ENCODE measurements around the gene VWC2L.

VWC2L gene

DNA sequence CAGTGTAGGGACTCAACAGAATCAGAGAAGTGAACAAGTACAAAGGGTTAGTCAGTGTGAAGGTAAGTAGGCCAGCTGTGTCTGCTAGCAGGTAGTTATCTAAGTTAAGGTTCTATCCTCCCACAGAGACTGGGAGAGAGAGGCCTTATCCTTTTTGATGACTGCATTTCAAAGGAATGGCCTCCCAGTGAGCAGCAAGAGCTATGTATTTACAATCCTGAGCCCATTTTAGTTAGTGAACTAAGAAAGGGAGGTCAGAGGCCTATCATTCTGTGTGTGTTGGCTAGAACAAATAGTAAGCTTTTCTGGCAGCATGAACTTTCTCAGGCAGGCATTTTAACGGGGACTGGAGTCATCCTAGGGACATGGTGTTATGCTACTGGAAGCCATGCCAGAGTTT lies 182.9 kb downstream of the VWC2L start:
- peak; percentile 78 for DNase-seq (ENCODE audit: low read depth)

DNA sequence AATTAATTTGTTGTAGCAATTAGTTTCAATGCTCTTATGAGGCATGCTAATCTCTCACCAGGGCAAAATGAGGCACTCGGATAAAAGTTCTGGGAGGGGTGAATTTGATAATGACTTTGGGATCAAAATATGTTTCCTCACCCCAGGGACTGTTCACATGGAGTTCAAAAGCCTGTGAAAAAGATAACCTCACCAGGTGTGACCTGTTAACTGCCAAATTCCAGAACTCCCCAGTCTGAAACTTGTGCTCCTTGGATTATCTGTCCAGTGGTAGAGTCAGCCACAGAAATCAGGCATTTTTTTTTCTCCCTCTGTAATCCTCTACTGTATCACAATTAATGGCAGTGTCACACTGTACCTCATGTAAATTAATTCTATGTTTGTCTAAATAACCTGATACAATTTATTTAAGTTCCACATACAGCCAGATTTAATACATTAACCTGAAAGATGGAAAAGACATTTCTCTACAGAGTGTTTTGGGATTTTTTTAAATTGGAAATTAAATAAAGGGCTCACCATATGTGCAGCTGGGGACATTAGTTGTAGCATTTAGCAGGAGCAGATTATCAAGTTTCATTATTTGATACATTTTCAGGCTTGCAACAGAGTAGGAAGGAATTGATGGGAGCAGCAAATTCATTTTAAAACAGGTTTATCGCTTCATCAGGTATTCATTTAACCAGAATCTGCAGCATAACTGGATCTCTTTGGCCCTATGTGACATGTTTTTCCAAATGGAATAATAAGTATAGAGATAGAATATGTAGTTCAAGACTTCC lies 191.2 kb downstream of the VWC2L start:
- DNase-seq (ENCODE audit: low read depth), result no peak

DNA sequence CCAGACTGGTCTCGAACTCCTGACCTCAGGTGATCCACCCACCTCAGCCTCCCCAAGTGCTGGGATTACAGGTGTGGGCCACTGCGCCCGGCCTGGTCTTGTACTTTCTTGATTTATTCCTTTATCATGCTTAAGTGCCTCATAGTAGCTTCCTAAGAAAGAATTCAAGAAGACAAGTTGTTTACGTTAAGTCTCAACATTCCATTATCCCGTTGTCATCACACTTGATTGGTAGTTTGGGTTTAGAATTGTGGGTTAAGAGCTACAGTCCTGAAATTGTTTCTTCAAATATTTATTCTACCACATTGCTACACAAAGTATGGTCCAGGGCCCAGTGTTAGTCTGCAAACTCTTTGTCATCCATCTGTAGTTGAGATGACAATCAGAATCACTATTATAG lies 194.0 kb downstream of the VWC2L start:
- DNase-seq (ENCODE audit: low read depth), result peak; percentile 67

DNA sequence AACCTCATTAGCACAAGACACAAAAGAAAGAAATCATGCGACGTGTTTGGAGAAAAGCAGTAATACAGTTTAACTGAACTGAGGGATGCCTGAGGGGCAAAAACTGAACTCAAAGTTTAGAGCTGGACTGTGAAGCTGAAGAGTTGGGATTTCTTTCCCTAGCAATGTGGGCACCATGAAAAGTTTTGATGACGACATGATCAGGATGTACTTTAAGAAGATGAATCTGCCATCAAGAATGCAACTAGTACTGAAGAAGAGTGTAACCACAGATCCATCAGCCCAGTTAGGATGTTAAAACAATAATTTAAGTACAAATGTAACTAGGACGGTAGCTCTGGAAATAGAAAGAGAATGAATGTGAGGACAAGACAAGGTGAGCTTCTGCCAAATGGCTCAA lies 196.2 kb downstream of the VWC2L start:
- no peak for DNase-seq (ENCODE audit: low read depth)

DNA sequence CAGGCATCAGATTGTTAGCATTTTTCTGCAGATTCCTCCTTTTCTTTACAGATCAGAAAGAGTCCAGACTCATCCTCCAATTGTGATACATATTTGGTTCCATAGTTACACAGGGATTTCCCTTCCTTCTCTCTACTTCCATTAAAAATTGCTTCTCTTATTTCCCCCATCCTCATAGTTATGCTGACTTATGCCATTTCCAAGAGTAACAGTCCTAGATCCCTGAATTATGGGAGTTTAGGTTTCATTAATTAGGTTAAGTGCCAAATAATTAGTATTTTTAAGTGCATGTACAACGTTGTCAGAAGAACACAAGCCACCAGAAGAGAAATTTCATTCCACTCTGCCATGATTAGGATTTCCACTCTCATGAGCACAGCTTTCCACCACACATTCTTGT lies 200.2 kb downstream of the VWC2L start:
- DNase-seq (ENCODE audit: low read depth), result no peak

DNA sequence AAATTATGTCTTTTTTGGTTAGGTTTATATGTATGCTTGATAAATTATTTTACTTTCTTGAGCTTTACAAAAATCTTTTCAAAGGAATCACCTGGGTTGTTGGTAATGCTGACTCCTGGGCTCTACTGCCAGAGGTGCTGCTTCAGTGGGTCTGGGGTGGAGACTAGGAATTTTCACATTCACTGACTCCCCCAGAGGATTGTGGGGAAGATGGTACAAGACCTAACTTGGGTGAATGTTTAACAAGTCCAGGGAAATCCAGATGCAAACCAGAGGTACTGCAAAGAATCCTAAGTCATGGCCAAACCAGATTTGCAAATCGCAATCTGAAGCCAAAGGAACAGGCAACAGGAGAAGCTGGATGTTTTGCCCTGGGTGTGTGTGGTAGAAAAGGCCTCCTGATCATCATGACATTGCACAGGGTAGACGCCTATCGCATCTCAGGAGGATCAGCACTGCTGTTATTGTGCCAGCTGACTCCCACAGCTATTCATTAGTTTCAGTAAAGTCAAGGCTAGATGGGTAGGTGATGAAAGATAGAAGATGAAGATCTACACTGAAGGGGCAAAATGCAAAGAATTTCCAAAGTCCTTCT lies 213.4 kb downstream of the VWC2L start:
- DNase-seq (ENCODE audit: low read depth), result no peak

DNA sequence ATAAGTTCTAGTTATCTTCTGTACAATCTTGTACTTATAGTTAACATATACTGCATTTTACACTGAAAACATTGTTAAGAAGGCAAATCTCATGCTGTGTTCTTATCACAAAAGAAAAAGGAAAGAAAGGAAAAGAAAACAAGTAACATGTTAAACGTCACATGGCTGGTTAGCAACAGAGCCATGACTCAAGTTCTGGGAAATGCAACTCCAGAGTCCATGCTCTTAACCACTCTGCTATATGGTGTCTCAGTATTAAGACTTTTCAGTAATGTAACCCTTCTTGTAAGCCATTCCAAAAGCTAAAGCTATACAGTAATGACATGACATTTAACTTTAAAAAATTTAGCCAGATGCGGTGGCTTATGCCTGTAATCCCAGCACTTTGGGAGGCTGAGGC lies 217.2 kb downstream of the VWC2L start:
- no peak for DNase-seq (ENCODE audit: low read depth)

All from ELR (cell line).